PC-9 (cell line): ENCODE measurements around the gene MRPS5. TPM values are rescaled to one million over a fixed set of nuclear protein-coding genes. Genes with fewer than 3 reads are reported as not detected.

Source experiments
- BruUV-seq: library from RNA; stranded (reverse); fragments of 400-500 nt; replicated peaks from 2 replicates; lab custom pipeline; 2021; lab: Mats Ljungman, UMichigan
- CTCF ChIA-PET: fragments of 300-600 bp; sonication (Branson Sonifier 250); formaldehyde crosslinking; loops from one replicate; lab custom pipeline; 2022; ENCODE audit warnings: antibody characterized with exemption; lab: Charles Lee
- POLR2A ChIA-PET: fragments of 300-600 bp; sonication (Branson Sonifier 250); formaldehyde crosslinking; loops from one replicate; lab custom pipeline; 2022; ENCODE audit warnings: antibody characterized with exemption; ENCODE audit not compliant: unreplicated experiment; lab: Charles Lee
- DNase-seq, 2 experiments: peaks; one replicate each; pipeline versions ENCODE4 v3.0.0 to v3.0.0-alpha.2; 2015 to 2022; ENCODE audit warnings: mixed read lengths in 1 of 2
- H2AFZ ChIP-seq: fragments of 200-600 bp; sonication (generic); 2 replicates; pipeline ENCODE4 v1.8.1; 2017; ENCODE audit warnings: antibody characterized with exemption
- H3F3A ChIP-seq: fragments of 200-600 bp; sonication (generic); 2 replicates; pipeline ENCODE4 v1.8.1; 2017; ENCODE audit warnings: antibody characterized with exemption, mild to moderate bottlenecking, low read depth; ENCODE audit not compliant: insufficient read depth
- H3K27ac ChIP-seq: fragments of 200-600 bp; sonication (generic); 2 replicates; pipeline ENCODE4 v1.6.1; 2016; ENCODE audit warnings: mixed run types
- H3K27me3 ChIP-seq: fragments of 200-600 bp; sonication (generic); 2 replicates; pipeline ENCODE4 v1.6.1; 2016; ENCODE audit warnings: low read depth, mixed run types; ENCODE audit not compliant: insufficient read depth
- H3K36me3 ChIP-seq: fragments of 200-600 bp; sonication (generic); 2 replicates; pipeline ENCODE4 v1.6.1; 2016; ENCODE audit warnings: low read depth, mixed run types
- H3K4me1 ChIP-seq: fragments of 200-600 bp; sonication (generic); replicated peaks from 2 replicates; pipeline ENCODE4 v1.6.1; 2016; ENCODE audit warnings: mixed run types; ENCODE audit not compliant: insufficient read depth
- H3K4me2 ChIP-seq: fragments of 200-600 bp; sonication (generic); 2 replicates; pipeline ENCODE4 v1.6.1; 2017; ENCODE audit warnings: mixed run types
- H3K4me3 ChIP-seq: fragments of 200-600 bp; sonication (generic); 2 replicates; pipeline ENCODE4 v1.6.1; 2016; ENCODE audit warnings: mixed run types
- H3K79me2 ChIP-seq: fragments of 200-600 bp; sonication (generic); 2 replicates; pipeline ENCODE4 v1.6.1; 2017; ENCODE audit warnings: low read depth, mixed run types
- H3K9me2 ChIP-seq: fragments of 200-600 bp; sonication (generic); 2 replicates; pipeline ENCODE4 v1.8.1; 2017; ENCODE audit warnings: mild to moderate bottlenecking; ENCODE audit not compliant: insufficient read depth
- H3K9me3 ChIP-seq: fragments of 200-600 bp; sonication (generic); 2 replicates; pipeline ENCODE4 v1.8.1; 2016; ENCODE audit warnings: low read depth; ENCODE audit not compliant: insufficient read depth
- H4K20me1 ChIP-seq: fragments of 200-600 bp; sonication (generic); 2 replicates; pipeline ENCODE4 v1.8.1; 2017; ENCODE audit not compliant: insufficient read depth
- EZH2 ChIP-seq: fragments of 200-600 bp; sonication (generic); IDR thresholded peaks from 2 replicates; pipeline ENCODE4 v1.8.0; 2017; ENCODE audit warnings: antibody characterized with exemption, low read depth
- intact Hi-C: fragments of 100-400 bp; cut with micrococcal nuclease; formaldehyde crosslinking; loops from one replicate; pipeline ENCODE4 v1.10.0; 2022; ENCODE audit not compliant: unreplicated experiment
- total RNA-seq: library from RNA; stranded (reverse); gene quantifications from 2 replicates; pipeline ENCODE4 v1.2.3, GENCODE V29; 2021
- TF ChIP-seq, protein P1 (sequence below): fragments of 200-600 bp; sonication (generic); conservative IDR thresholded peaks from 2 replicates; pipeline ENCODE4 v1.6.1; 2017; ENCODE audit warnings: mixed run types, antibody characterized with exemption, mild to moderate bottlenecking, moderate library complexity

MRPS5 gene
- total RNA-seq, 1 experiment from 2014 or later = 69.0 TPM

DNA sequence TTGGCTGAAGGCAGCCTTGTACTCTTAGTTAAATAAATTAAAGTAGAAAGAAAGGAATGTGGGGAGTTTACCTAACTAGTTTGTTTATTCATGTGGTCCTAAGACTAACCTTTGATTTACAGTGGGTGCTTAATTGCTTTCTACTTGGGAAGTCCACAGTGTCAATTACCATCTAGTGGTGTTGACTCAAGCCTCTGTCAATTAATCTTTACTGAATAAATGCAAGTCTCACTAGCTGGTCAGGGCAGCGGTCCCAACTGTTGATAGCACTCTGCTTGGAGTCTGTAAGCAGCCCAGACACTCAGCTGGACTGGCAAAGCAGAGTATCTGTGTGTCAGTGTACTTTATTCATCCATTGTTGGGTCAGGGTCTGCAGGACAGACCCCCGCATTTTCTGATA, 22.2 kb upstream of the MRPS5 start:
- POLR2A ChIA-PET = interaction anchor here (0.6 kb wide), 1 partner anchor 9 kb away, joined by 8 read pairs; no protein-coding TSS in a partner anchor
- peaks cover 58% of the 10 kb centered on the region for H3K9me3 ChIP-seq

DNA sequence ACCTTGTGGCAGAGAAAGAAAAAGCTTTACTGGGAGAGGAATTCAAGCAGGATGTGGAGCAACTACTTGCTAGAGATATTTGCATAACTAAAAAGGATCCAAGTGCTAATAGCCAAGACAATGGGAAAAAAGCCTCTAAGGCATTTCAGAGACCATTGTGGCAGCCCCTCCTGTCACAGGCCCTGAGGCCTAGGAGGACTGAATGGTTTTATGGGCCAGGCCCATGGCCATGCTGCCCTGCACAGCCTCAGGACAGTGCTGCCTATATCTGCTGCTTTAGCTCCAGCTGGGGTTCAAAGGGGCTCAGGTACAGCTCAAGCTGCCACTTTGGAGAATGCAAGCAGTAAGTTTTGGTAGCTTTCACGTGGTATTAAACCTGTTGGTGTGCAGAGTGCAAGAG, 17.1 kb upstream of the MRPS5 start:
- no peak for DNase-seq
- Histone ChIP-seq H3K79me2 (no peaks in the 10 kb centered on the region), H3K9me3 (peaks cover 40% of the 10 kb centered on the region), H3K27me3 (peaks cover 6% of the 10 kb centered on the region; the same call in 1 of the 2 replicates), H3K36me3 (no peaks in the 10 kb centered on the region), H3K4me2 (no peak overlapping the region), H3F3A (no peaks in the 10 kb centered on the region), H3K9me2 (no peaks in the 10 kb centered on the region), H2AFZ (no peak overlapping the region), H3K27ac (no peak overlapping the region), H4K20me1 (no peaks in the 10 kb centered on the region), H3K4me1 (no peaks in the 10 kb centered on the region), H3K4me3 (no peak overlapping the region)
- ChIA-PET POLR2A (no interaction called here), CTCF (no interaction called here)
- TF ChIP-seq, protein P1, sequence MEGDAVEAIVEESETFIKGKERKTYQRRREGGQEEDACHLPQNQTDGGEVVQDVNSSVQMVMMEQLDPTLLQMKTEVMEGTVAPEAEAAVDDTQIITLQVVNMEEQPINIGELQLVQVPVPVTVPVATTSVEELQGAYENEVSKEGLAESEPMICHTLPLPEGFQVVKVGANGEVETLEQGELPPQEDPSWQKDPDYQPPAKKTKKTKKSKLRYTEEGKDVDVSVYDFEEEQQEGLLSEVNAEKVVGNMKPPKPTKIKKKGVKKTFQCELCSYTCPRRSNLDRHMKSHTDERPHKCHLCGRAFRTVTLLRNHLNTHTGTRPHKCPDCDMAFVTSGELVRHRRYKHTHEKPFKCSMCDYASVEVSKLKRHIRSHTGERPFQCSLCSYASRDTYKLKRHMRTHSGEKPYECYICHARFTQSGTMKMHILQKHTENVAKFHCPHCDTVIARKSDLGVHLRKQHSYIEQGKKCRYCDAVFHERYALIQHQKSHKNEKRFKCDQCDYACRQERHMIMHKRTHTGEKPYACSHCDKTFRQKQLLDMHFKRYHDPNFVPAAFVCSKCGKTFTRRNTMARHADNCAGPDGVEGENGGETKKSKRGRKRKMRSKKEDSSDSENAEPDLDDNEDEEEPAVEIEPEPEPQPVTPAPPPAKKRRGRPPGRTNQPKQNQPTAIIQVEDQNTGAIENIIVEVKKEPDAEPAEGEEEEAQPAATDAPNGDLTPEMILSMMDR = no peak
- TF ChIP-seq EZH2 = no peak
- intact Hi-C loops = no loop called here
- no TSS peak for BruUV-seq

More for the DNA sequence above, 22.2 kb upstream of the MRPS5 start:
- H3K4me3 ChIP-seq = no peak overlapping the region
- H3K27me3 ChIP-seq = no peaks in the 10 kb centered on the region
- H3K79me2 ChIP-seq = no peaks in the 10 kb centered on the region
- no peak for TF ChIP-seq EZH2
- TF ChIP-seq, protein P1 = no peak
- H4K20me1 ChIP-seq = no peaks in the 10 kb centered on the region
- no peaks in the 10 kb centered on the region for H3K4me1 ChIP-seq
- no peak overlapping the region for H3K27ac ChIP-seq
- BruUV-seq = no TSS peak
- no peaks in the 10 kb centered on the region; the same call in 1 of the 2 replicates for H3K36me3 ChIP-seq
- H2AFZ ChIP-seq = no peak overlapping the region
- no peak overlapping the region for H3K4me2 ChIP-seq
- intact Hi-C loops = no loop called here
- no peaks in the 10 kb centered on the region for H3F3A ChIP-seq
- no peak for DNase-seq
- CTCF ChIA-PET = no interaction called here
- H3K9me2 ChIP-seq = no peaks in the 10 kb centered on the region

DNA sequence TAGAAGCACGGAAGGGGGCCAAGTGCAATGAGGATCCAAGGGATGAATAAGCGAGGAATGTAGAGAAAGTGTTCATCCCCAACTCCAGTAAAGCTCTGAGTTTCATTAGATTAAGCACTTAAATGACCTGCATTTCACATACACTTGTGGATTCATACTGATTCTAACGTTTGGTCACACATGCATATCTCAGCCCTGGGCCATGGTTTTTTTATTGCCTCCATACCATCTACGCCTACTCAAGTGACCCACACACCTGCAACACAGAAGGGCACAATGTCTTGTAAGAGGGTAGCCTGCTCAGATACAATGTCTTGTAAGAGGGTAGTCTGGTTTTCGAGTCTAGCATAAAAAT, 566 bp upstream of the MRPS5 start:
- peaks cover 6% of the 10 kb centered on the region; the same call in 1 of the 2 replicates for H3K36me3 ChIP-seq
- intact Hi-C loops = no loop called here
- H3F3A ChIP-seq = no peaks in the 10 kb centered on the region; the same call in none of the 2 replicates
- H3K79me2 ChIP-seq = peaks cover 42% of the 10 kb centered on the region
- peak overlapping the region; percentile 97 for H2AFZ ChIP-seq
- no peaks in the 10 kb centered on the region; the same call in 1 of the 2 replicates for H3K9me3 ChIP-seq
- H3K4me1 ChIP-seq = peaks cover 18% of the 10 kb centered on the region
- H3K9me2 ChIP-seq = no peaks in the 10 kb centered on the region
- no peak overlapping the region for H3K27ac ChIP-seq
- H3K27me3 ChIP-seq = no peaks in the 10 kb centered on the region
- no peak for TF ChIP-seq EZH2
- TF ChIP-seq, protein P1 = no peak
- no TSS peak for BruUV-seq
- no peak for DNase-seq
- H4K20me1 ChIP-seq = peaks cover 8% of the 10 kb centered on the region; the same call in 1 of the 2 replicates
- ChIA-PET POLR2A (interaction anchor here (0.6 to 0.7 kb wide), 5 partner anchors 37 to 179 kb away, joined by 3 to 5 read pairs (median 3); partner anchors contain the start of gene ZNF2), CTCF (no interaction called here)
- H3K4me3 ChIP-seq = peak overlapping the region; percentile 94
- peak overlapping the region; percentile 83 for H3K4me2 ChIP-seq
